ENCODE data around the gene MAGEE1.

Gene MAGEE1

GRCh38 chrX:76427560-76428242 is at the start of gene MAGEE1:
Gene MAGEE1, plus strand, starts transcription at chrX:76427710. Its CDS starts 221 bp downstream, at chrX:76427931.
- TF ChIP-seq CTCF (IDR thresholded peaks at IDR 0.05; ENCODE audit: low read depth, low read length) (no peak), POLR2A (IDR thresholded peaks at IDR 0.05; ENCODE audit: extremely low read depth, insufficient read length) (no peak), MAX (IDR thresholded peaks at IDR 0.05; ENCODE audit: low read depth, low read length) (no peak), MYC (IDR thresholded peaks at IDR 0.05; ENCODE audit: low read depth, low read length) (no peak)
- H3K4me3 ChIP-seq (ENCODE audit: low read depth, low read length), result peak within 1 kb of the TSS; percentile 51
- peak; percentile 65 for DNase-seq (ENCODE audit: low read depth)

GRCh38 chrX:76398970-76399369 is 28.5 kb upstream of the MAGEE1 start:
- no peak for DNase-seq (ENCODE audit: low read depth)

GRCh38 chrX:76407795-76408194 is 19.7 kb upstream of the MAGEE1 start:
- H3K4me3 ChIP-seq (ENCODE audit: low read depth, low read length), result no peak overlapping the region
- no peak for DNase-seq (ENCODE audit: low read depth)
- TF ChIP-seq MYC (IDR thresholded peaks at IDR 0.05; ENCODE audit: low read depth, low read length) (no peak), MAX (IDR thresholded peaks at IDR 0.05; ENCODE audit: low read depth, low read length) (no peak), POLR2A (IDR thresholded peaks at IDR 0.05; ENCODE audit: extremely low read depth, insufficient read length) (no peak), CTCF (IDR thresholded peaks at IDR 0.05; ENCODE audit: low read depth, low read length) (no peak)

More at GRCh38 chrX:76398970-76399369, 28.5 kb upstream of the MAGEE1 start:
- TF ChIP-seq MYC (IDR thresholded peaks at IDR 0.05; ENCODE audit: low read depth, low read length) (no peak), MAX (IDR thresholded peaks at IDR 0.05; ENCODE audit: low read depth, low read length) (no peak), POLR2A (IDR thresholded peaks at IDR 0.05; ENCODE audit: extremely low read depth, insufficient read length) (no peak), CTCF (IDR thresholded peaks at IDR 0.05; ENCODE audit: low read depth, low read length) (no peak)
- no peak overlapping the region for H3K4me3 ChIP-seq (ENCODE audit: low read depth, low read length)

GRCh38 chrX:76420237-76420636 is 7.3 kb upstream of the MAGEE1 start:
- DNase-seq (ENCODE audit: low read depth), result no peak
- no peak overlapping the region for H3K4me3 ChIP-seq (ENCODE audit: low read depth, low read length)

More at GRCh38 chrX:76420237-76420636, 7.3 kb upstream of the MAGEE1 start:
- no peak for TF ChIP-seq MAX (IDR thresholded peaks at IDR 0.05; ENCODE audit: low read depth, low read length)
- TF ChIP-seq MYC (IDR thresholded peaks at IDR 0.05; ENCODE audit: low read depth, low read length), result no peak
- TF ChIP-seq POLR2A (IDR thresholded peaks at IDR 0.05; ENCODE audit: extremely low read depth, insufficient read length), result no peak
- no peak for TF ChIP-seq CTCF (IDR thresholded peaks at IDR 0.05; ENCODE audit: low read depth, low read length)
